GM12878 (cell line): ENCODE measurements around the gene TTC39C. TPM values are rescaled to one million over a fixed set of nuclear protein-coding genes. Genes with fewer than 3 reads are reported as not detected.

Source experiments
- ATAC-seq: fragments of 200-7000 bp; cut with Tn5 transposase; 3 replicates; pipeline ENCODE4 v1.9.1; 2020; ENCODE audit warnings: mild to moderate bottlenecking, moderate library complexity
- BruUV-seq: library from RNA; stranded (reverse); fragments of 400-500 nt; replicated peaks from 2 replicates; lab custom pipeline; 2021; lab: Mats Ljungman, UMichigan
- CTCF ChIA-PET: fragments of 300-600 bp; sonication (Branson Sonifier 250); formaldehyde crosslinking; extraction: SDS; loops from one replicate; lab custom pipeline; 2021; ENCODE audit warnings: inconsistent platforms; lab: Yijun Ruan, JAX
- POLR2A ChIA-PET: fragments of 350-600 bp; formaldehyde crosslinking; extraction: SDS; loops from one replicate; lab custom pipeline; 2021; ENCODE audit warnings: inconsistent platforms; lab: Charles Lee
- RAD21 ChIA-PET: fragments of 300-600 bp; sonication (Branson Sonifier 250); formaldehyde crosslinking; loops from one replicate; lab custom pipeline; 2023; ENCODE audit warnings: antibody characterized with exemption; ENCODE audit not compliant: unreplicated experiment; lab: Charles Lee
- SMC1A ChIA-PET: fragments of 300-600 bp; sonication (Branson Sonifier 250); formaldehyde crosslinking; loops from one replicate; lab custom pipeline; 2023; ENCODE audit not compliant: unreplicated experiment, uncharacterized antibody; lab: Charles Lee
- DNase-seq: peaks from one replicate; pipeline ENCODE4 v3.0.0-alpha.2; 2011; ENCODE audit warnings: low read depth, low spot score
- FAIRE-seq: peaks from 3 replicates; lab custom pipeline; 2011; peaks lifted over from hg19 to GRCh38; lab: Jason Lieb, UNC
- H2AFZ ChIP-seq: 2 replicates; pipeline ENCODE4 v1.6.0; 2011; ENCODE audit warnings: low read depth, low read length, control low read depth; ENCODE audit not compliant: control insufficient read depth
- H3K27ac ChIP-seq: 2 replicates; pipeline ENCODE4 v1.5.1; 2011; ENCODE audit warnings: control low read depth; ENCODE audit not compliant: control insufficient read depth, insufficient read depth
- H3K27me3 ChIP-seq, 2 experiments: replicated peaks in 1 of 2; 2 replicates each; pipeline versions ENCODE4 v1.6.0 to v1.6.1; 2011; ENCODE audit warnings: low read length in 1 of 2; ENCODE audit not compliant: control insufficient read depth in 2 of 2, insufficient read depth in 2 of 2
- H3K36me3 ChIP-seq, 2 experiments: 2 replicates each; pipeline ENCODE4 v1.5.1; 2011; ENCODE audit warnings: low read length in 1 of 2; ENCODE audit not compliant: control insufficient read depth in 2 of 2, insufficient read depth in 2 of 2
- H3K4me1 ChIP-seq: 2 replicates; pipeline ENCODE4 v1.6.1; 2011; ENCODE audit warnings: mild to moderate bottlenecking, low read length, moderate library complexity, mixed read lengths; ENCODE audit not compliant: control insufficient read depth, insufficient read depth
- H3K4me2 ChIP-seq: 2 replicates; pipeline ENCODE4 v1.6.0; 2011; ENCODE audit warnings: control low read depth; ENCODE audit not compliant: control insufficient read depth, insufficient read depth
- H3K4me3 ChIP-seq: fragments of 200-600 bp; sonication (generic); 2 replicates; pipeline ENCODE4 v1.5.1; 2016
- H3K79me2 ChIP-seq: 2 replicates; pipeline ENCODE4 v1.6.0; 2011; ENCODE audit warnings: low read length; ENCODE audit not compliant: control insufficient read depth, insufficient read depth
- H3K9ac ChIP-seq: 2 replicates; pipeline ENCODE4 v1.8.0; 2011; ENCODE audit warnings: low read length, control low read depth, mixed read lengths; ENCODE audit not compliant: control insufficient read depth, insufficient read depth
- H3K9me3 ChIP-seq: replicated peaks from 3 replicates; pipeline ENCODE4 v1.5.1; 2011; ENCODE audit warnings: mild to moderate bottlenecking, low read length; ENCODE audit not compliant: control insufficient read depth, insufficient read depth
- H4K20me1 ChIP-seq: 2 replicates; pipeline ENCODE4 v1.6.0; 2011; ENCODE audit not compliant: control insufficient read depth, insufficient read depth
- CTCF ChIP-seq, 3 experiments: IDR thresholded peaks in 2 of 3; conservative IDR thresholded peaks in 1 of 3; 2 replicates each; pipeline ENCODE4 v1.5.1; 2011; ENCODE audit warnings: low read depth in 3 of 3, low read length in 3 of 3, mild to moderate bottlenecking in 3 of 3, control low read depth in 2 of 3, moderate library complexity in 2 of 3, inconsistent platforms in 1 of 3, mixed read lengths in 1 of 3; ENCODE audit not compliant: control insufficient read depth in 2 of 3, insufficient read depth in 1 of 3; ENCODE audit errors: extremely low read depth in 1 of 3
- E2F4 ChIP-seq: IDR thresholded peaks from 2 replicates; pipeline ENCODE4 v1.6.1; 2012; ENCODE audit warnings: low read depth, low read length, improper control_type of control experiment
- E4F1 ChIP-seq: fragments of 450-650 bp; IDR thresholded peaks from 2 replicates; pipeline ENCODE4 v1.6.1; 2018; ENCODE audit warnings: borderline replicate concordance, mild to moderate bottlenecking; ENCODE audit not compliant: partially characterized antibody
- HDGF ChIP-seq: fragments of 450-650 bp; IDR thresholded peaks from 2 replicates; pipeline ENCODE4 v1.6.1; 2016; ENCODE audit warnings: antibody characterized with exemption
- RCOR1 ChIP-seq: conservative IDR thresholded peaks from 2 replicates; pipeline ENCODE4 v1.6.1; 2012; ENCODE audit warnings: low read depth, low read length, improper control_type of control experiment
- STAT3 ChIP-seq: IDR thresholded peaks from 2 replicates; pipeline ENCODE4 v1.6.1; 2011; ENCODE audit warnings: low read depth, low read length, improper control_type of control experiment
- SUPT20H ChIP-seq: IDR thresholded peaks from 2 replicates; pipeline ENCODE4 v1.6.1; 2011; ENCODE audit warnings: low read depth, mild to moderate bottlenecking, low read length, moderate library complexity, borderline replicate concordance; ENCODE audit not compliant: control insufficient read depth
- SUZ12 ChIP-seq: fragments of 200-600 bp; sonication (generic); IDR thresholded peaks from one replicate; pipeline ENCODE4 v1.6.1; 2018; ENCODE audit warnings: antibody characterized with exemption, mild to moderate bottlenecking; ENCODE audit not compliant: unreplicated experiment
- TBL1XR1 ChIP-seq: IDR thresholded peaks from 2 replicates; pipeline ENCODE4 v1.6.1; 2012; ENCODE audit warnings: low read depth, low read length, improper control_type of control experiment
- WGBS: methylation state at CpG from one replicate; pipeline ENCODE4 v1.1.6; 2016; ENCODE audit warnings: low lambda C conversion rate; ENCODE audit not compliant: insufficient replicate concordance, insufficient coverage; ENCODE audit errors: missing lambda C conversion rate; 5-methylcytosine and 5-hydroxymethylcytosine counted together
- in situ Hi-C: fragments of 300-500 bp; cut with MboI; formaldehyde crosslinking; loops from 9 replicates; pipeline ENCODE4 v1.14.3; 2018; ENCODE audit warnings: mixed read lengths
- intact Hi-C: fragments of 100-400 bp; cut with micrococcal nuclease; formaldehyde crosslinking; loops from one replicate; pipeline ENCODE4 v1.14.2; 2022; ENCODE audit not compliant: unreplicated experiment
- polyA plus RNA-seq, 11 experiments: library from polyadenylated mRNA; depleted of rRNA in 4 of 11; unstranded in 6 of 11; stranded (reverse) in 5 of 11; fragments of >200 nt; fragmentation: Nextera tagmentation in 4 of 11; fragmentation: Illumina TruSeq in 1 of 11; extraction: Ambion mirVana in 4 of 11; extraction: Trizol in 1 of 11; gene quantifications; 1 replicate in 1 of 11; 2 replicates in 10 of 11; pipeline versions ENCODE4 v1.2.1 to v1.2.3, GENCODE V29; 2011 to 2016; ENCODE audit warnings: inconsistent platforms in 2 of 11, missing spikeins in 2 of 11, low read depth in 1 of 11
- total RNA-seq, 4 experiments: library from RNA; depleted of rRNA in 3 of 4; stranded (reverse); fragments of >200 nt in 3 of 4; fragmentation: Illumina TruSeq in 1 of 4; extraction: Trizol in 1 of 4; gene quantifications; 2 replicates each; pipeline versions ENCODE4 v1.2.1 to v1.2.3, GENCODE V29; 2013 to 2021

TTC39C gene
- total and polyA plus RNA-seq, 10 of the 15 experiments (the other 5 are each of a cell fraction or from before 2014, with no cell fraction given), result 21.1 to 91.0 (median 64.8) TPM

GRCh38 chr18:24120676-24121075 is 106.1 kb downstream of the TTC39C start:
- no peaks in the 10 kb centered on the region for H3K27me3 ChIP-seq
- TF ChIP-seq E2F4 (no peak), SUPT20H (no peak), E4F1 (no peak), CTCF (IDR thresholded peaks at IDR 0.05 in 2 of 3, conservative IDR thresholded peaks at IDR 0.05 in 1 of 3; ENCODE audit: control insufficient read depth in 2 of 3, extremely low read depth in 1 of 3, insufficient read depth in 1 of 3, low read depth in 3 of 3, low read length in 3 of 3) (no peak), RCOR1 (no peak), SUZ12 (no peak), STAT3 (no peak), HDGF (no peak), TBL1XR1 (no peak)
- peaks cover 0 to 11% of the 10 kb centered on the region in 2 experiments for H3K36me3 ChIP-seq
- H3K4me2 ChIP-seq, result no peak overlapping the region
- no peaks in the 10 kb centered on the region for H3K9me3 ChIP-seq
- ATAC-seq (no peak), DNase-seq (no peak), FAIRE-seq (no peak)
- ChIA-PET SMC1A (interaction anchor here (0.7 to 3.0 kb wide), 4 partner anchors 155 to 485 kb away, joined by 3 to 10 read pairs (median 5); no protein-coding TSS in a partner anchor), CTCF (interaction anchor here (0.9 to 2.7 kb wide), 4 partner anchors 18 to 499 kb away, joined by 3 to 16 read pairs (median 5); partner anchors contain the start of gene CABYR), RAD21 (interaction anchor here (0.6 to 1.2 kb wide), 2 partner anchors 59 to 306 kb away, joined by 3 to 4 read pairs; no protein-coding TSS in a partner anchor), POLR2A (no interaction called here)
- H3K9ac ChIP-seq, result no peak overlapping the region
- no peak overlapping the region for H3K4me3 ChIP-seq
- H3K79me2 ChIP-seq, result no peaks in the 10 kb centered on the region
- 84% methylated on average over 4 of the region's 4 CpGs for WGBS
- H4K20me1 ChIP-seq, result no peaks in the 10 kb centered on the region
- BruUV-seq, result no TSS peak
- no peaks in the 10 kb centered on the region for H3K4me1 ChIP-seq
- intact Hi-C loops (no loop called here), in situ Hi-C loops (loop anchor here (10.0 kb wide), 1 partner anchor 496 kb away; no protein-coding TSS in a partner anchor)
- H2AFZ ChIP-seq, result no peak overlapping the region
- H3K27ac ChIP-seq, result no peak overlapping the region
